HL-60 (cell line): ENCODE data around the gene IL1RAPL2.

Source experiments
- DNase-seq, 2 experiments: peaks; one replicate each; pipeline ENCODE4 v3.0.0-alpha.2; 2010 to 2020; ENCODE audit warnings: low read depth in 1 of 2, low spot score in 1 of 2
- H3K27ac ChIP-seq: fragments of 250-450 bp; sonication (Bioruptor Pico); replicated peaks from 2 replicates; pipeline ENCODE4 v1.5.1; 2020; ENCODE audit warnings: mild to moderate bottlenecking, moderate library complexity
- H3K27me3 ChIP-seq: fragments of 250-450 bp; sonication (Bioruptor Pico); 2 replicates; pipeline ENCODE4 v1.5.1; 2021; ENCODE audit warnings: mild to moderate bottlenecking, moderate library complexity; ENCODE audit not compliant: insufficient read depth, poor library complexity, severe bottlenecking
- H3K4me3 ChIP-seq: replicated peaks from 2 replicates; pipeline ENCODE4 v1.5.1; 2011; ENCODE audit warnings: mild to moderate bottlenecking, control low read depth, low read length; ENCODE audit not compliant: insufficient read depth
- CTCF ChIP-seq: IDR thresholded peaks from one replicate; pipeline ENCODE4 v1.5.1; 2011; ENCODE audit warnings: low read length, control low read depth, inconsistent platforms; ENCODE audit not compliant: insufficient read depth
- GABPA ChIP-seq: IDR thresholded peaks from 2 replicates; pipeline ENCODE4 v1.6.1; 2012; ENCODE audit warnings: low read depth
- POLR2AphosphoS5 ChIP-seq: IDR thresholded peaks from 2 replicates; pipeline ENCODE4 v1.6.1; 2012; ENCODE audit warnings: low read depth
- REST ChIP-seq: IDR thresholded peaks from 2 replicates; pipeline ENCODE4 v1.6.1; 2012; ENCODE audit warnings: low read depth; ENCODE audit not compliant: insufficient replicate concordance
- SPI1 ChIP-seq: IDR thresholded peaks from 2 replicates; pipeline ENCODE4 v1.6.1; 2012; ENCODE audit warnings: low read depth, mild to moderate bottlenecking, borderline replicate concordance

The IL1RAPL2 gene

GRCh38 chrX:105515561-105515960, 949.6 kb downstream of the IL1RAPL2 start:
- no peak overlapping the region for H3K4me3 ChIP-seq
- no peaks in the 10 kb centered on the region for H3K27me3 ChIP-seq
- DNase-seq = no peak
- TF ChIP-seq GABPA = no peak
- no peak for TF ChIP-seq POLR2AphosphoS5
- no peak for TF ChIP-seq CTCF
- TF ChIP-seq REST = no peak
- TF ChIP-seq SPI1 = no peak
- no peak overlapping the region for H3K27ac ChIP-seq

DNA sequence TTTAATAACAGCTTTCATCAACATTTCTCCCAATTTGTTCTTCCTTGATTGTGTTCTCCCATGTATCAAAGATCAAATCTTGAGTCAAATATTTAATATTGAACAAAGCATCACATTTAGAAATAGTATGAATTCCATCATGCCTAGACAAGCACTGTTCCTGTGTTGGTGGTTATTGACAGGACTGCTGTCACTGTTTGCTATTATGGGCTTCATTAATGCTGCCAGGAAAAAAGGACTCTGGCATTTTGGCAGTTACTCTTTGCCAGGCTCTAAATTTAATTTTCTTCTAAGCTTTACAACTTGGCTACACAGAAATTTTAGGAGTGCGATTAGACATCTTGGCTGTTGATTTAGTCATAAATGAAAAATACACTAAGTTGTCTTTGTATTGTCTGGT, 960.4 kb downstream of the IL1RAPL2 start:
- H3K27me3 ChIP-seq = no peaks in the 10 kb centered on the region
- H3K4me3 ChIP-seq = no peak overlapping the region
- no peak overlapping the region for H3K27ac ChIP-seq
- TF ChIP-seq REST (no peak), GABPA (no peak), SPI1 (no peak), CTCF (no peak), POLR2AphosphoS5 (no peak)
- no peak for DNase-seq

- Histone ChIP-seq H3K27ac (no peak overlapping the region), H3K4me3 (no peak overlapping the region), H3K27me3 (no peaks in the 10 kb centered on the region)
- DNase-seq = no peak
- TF ChIP-seq SPI1 = no peak
- TF ChIP-seq REST = no peak
- TF ChIP-seq GABPA = no peak
- no peak for TF ChIP-seq POLR2AphosphoS5
- no peak for TF ChIP-seq CTCF
Observed at GRCh38 chrX:105527759-105528158, 961.8 kb downstream of the IL1RAPL2 start.
